Colon (tissue), 2 donors: ENCODE measurements around the gene SALL3.

Experiments used
- FAIRE-seq: peaks from 2 replicates; lab custom pipeline; 2012; peaks lifted over from hg19 to GRCh38; lab: Jason Lieb, UNC
- donor health status: control.
- donor health status: control.

The SALL3 gene

DNA sequence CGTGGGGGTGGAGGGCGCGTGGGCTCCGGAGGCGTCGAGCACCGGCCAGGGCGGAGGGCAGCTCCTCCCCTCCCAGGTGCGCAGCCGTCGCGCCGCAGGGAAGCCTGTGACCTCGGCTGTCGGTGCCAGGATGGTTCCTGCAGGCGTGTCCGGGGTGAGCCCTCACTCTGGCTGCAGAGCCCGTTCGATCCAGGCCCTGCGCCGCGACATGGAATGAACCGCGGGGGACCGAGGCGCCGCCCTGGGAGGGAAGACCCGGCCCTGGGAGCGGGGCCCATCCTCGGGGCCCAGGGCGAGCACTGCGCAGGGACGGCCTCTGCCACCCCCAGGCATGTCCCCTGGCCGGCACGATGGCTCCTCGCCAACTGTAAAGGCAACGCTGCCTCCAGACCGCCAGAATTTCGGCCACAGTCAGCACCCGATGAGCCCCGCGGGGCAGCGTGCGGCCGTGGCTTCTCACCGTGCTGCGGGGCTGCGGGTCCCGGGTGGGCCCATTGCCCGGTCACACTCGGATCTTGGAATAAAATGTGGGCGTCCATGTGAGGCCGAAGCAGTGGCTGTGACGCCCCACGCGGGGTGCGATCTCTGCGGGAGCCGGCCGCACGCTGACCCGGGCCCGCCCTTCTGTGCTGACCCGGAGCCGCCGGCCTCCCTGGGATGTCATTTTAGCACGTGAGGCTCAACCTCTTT lies 26.6 kb downstream of the SALL3 start:
- FAIRE-seq = no peak

DNA sequence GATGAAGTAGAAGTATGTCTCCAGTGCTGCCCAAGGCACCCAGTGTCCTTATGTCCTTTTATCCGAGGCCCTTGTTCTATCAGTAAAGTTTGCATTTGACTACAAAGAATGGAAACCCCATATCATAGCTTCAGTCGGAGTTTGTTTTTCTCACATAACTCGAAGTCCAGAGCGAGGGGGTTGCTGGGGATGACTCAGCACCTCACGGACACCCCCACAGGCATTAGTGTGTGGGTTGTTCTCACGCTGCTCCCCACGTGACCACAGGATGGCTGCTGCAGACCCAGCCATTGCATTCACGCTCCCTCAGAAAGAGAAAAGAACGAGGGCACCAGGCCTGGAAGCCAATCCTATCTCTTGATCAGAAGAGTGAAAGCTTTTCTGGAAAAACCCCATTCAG lies 27.8 kb downstream of the SALL3 start:
- FAIRE-seq = no peak

GRCh38 chr18:79008356-79008940 lies 28.8 kb downstream of the SALL3 start:
- FAIRE-seq = no peak

- FAIRE-seq = no peak
These were observed 31.2 kb downstream of the SALL3 start for GRCh38 chr18:79010802-79011201.

DNA sequence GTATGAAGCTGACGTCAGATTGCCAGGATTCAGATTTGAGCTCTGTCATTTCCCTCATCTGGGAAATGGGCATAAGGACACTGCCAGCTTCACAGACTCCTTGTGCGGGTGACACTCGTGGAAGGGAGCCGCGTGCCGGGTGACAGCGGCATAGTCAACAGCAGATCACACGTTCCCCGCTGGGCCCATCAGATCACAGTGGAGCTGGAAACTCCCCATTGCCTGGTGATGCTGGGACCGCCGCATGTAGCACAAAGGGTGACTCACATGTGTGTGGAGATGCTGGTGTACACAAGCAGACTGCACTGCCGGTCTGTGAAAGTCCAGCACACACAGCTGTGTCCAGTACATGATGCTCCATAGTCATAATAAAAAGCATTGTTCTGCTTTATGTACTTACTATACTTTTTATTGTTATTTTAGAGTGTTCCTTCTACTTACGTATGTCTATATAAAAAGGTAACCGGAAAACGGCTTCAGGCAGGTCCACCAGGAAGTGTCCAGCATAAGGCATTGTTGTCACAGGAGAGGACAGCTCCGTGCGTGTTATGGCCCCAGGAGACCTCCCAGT lies 31.8 kb downstream of the SALL3 start:
- no peak for FAIRE-seq

DNA sequence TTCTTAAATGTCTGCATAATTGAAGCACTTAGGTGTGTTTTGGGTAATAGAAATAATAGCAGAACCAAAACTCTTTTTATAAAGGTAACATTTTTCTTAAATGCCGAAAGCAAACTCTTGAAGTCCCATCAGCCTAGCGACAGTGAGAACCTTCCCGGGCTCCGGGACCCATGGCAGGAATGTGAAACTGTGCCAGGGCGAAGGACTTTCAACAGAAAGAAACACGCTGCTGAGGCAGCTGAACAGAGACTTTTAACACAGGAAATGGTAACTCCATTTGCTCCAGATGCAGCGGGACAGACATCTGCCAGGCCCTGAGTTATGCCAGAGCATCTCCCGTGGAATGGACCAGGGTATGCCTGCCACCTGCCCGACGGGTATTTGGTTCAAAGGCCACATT lies 34.3 kb downstream of the SALL3 start:
- FAIRE-seq = no peak

- FAIRE-seq = no peak
These were observed 39.3 kb downstream of the SALL3 start for GRCh38 chr18:79018911-79019310.

- FAIRE-seq = no peak
These were observed 40.3 kb downstream of the SALL3 start for GRCh38 chr18:79019881-79020280.

GRCh38 chr18:79022603-79023002 lies 43.0 kb downstream of the SALL3 start:
- no peak for FAIRE-seq

GRCh38 chr18:79026491-79026890 lies 46.9 kb downstream of the SALL3 start:
- no peak for FAIRE-seq

DNA sequence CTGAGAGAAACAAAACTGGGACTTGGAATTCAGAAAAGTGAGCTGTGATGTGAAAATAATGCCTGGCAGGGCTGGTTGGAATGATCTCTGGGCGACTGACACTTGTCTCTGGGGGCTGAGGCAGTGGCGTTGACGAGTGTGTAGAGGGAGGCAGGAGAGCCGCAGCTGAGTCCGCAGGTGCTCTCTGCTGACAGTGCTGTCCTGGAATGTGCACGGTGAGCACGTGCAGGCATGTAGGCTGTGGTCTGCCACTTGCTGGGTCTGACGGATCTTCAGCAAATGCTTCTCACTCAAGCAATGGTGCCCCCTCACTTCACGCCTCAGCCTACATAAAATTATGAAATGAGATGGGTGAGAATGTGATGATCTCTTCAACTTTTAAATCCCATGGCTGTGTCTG lies 51.1 kb downstream of the SALL3 start:
- FAIRE-seq = no peak

- no peak for FAIRE-seq
These were observed 62.7 kb downstream of the SALL3 start for GRCh38 chr18:79042276-79042675.

GRCh38 chr18:79043288-79043687 lies 63.7 kb downstream of the SALL3 start:
- no peak for FAIRE-seq

DNA sequence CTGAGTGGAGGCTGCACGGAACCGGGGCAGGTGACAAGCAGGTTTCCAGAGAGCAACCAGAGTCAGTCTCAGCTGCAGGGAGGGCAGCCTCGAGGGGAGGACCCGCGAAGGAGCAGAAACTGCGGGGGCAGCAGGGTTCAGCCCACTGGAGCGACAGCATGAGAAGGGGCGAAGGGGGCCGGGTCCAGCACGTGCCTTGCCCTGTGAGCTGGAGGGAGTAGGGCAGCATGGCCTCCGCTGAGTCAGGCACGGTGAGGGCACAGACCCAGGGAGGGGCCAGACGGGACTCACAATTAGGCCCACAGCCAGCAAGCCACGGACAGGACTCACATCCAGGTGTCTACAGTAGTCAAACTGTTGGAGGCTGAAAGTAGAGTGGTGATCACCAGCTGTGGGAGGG lies 66.9 kb downstream of the SALL3 start:
- FAIRE-seq = no peak

GRCh38 chr18:79047556-79048244 lies 68.1 kb downstream of the SALL3 start:
- no peak for FAIRE-seq

GRCh38 chr18:79048245-79048632 lies 68.6 kb downstream of the SALL3 start:
- no peak for FAIRE-seq

GRCh38 chr18:79049506-79049905 lies 69.9 kb downstream of the SALL3 start:
- FAIRE-seq = no peak
